Rectal smooth muscle tissue (tissue), 1 donor: Measurements from ENCODE around the gene GPR31.
"Not testable (repeated sequence)": the region's sequence is repeated elsewhere in the genome, so short reads cannot be mapped to it uniquely, and the experiment has no call there.

Experiments used
- H3K27ac ChIP-seq: one replicate; pipeline ENCODE4 v1.7.0; 2013; ENCODE audit warnings: low read depth, low read length, inconsistent platforms
- H3K27me3 ChIP-seq: one replicate; pipeline ENCODE4 v1.7.0; 2013; ENCODE audit warnings: low read length; ENCODE audit not compliant: control insufficient read depth, insufficient read depth
- H3K36me3 ChIP-seq: one replicate; pipeline ENCODE4 v1.7.0; 2013; ENCODE audit warnings: low read length; ENCODE audit not compliant: control insufficient read depth, insufficient read depth
- H3K4me1 ChIP-seq: one replicate; pipeline ENCODE4 v1.7.0; 2013; ENCODE audit warnings: low read length; ENCODE audit not compliant: control insufficient read depth, insufficient read depth
- H3K4me3 ChIP-seq: one replicate; pipeline ENCODE4 v1.7.0; 2013; ENCODE audit warnings: low read length
- H3K9ac ChIP-seq: one replicate; pipeline ENCODE4 v1.7.0; 2013; ENCODE audit warnings: low read length

GPR31 gene

GRCh38 chr6:167182913-167183314 is 25.1 kb upstream of the GPR31 start:
- H3K4me3 ChIP-seq = not testable (repeated sequence)

GRCh38 chr6:167181351-167181750 is 23.6 kb upstream of the GPR31 start:
- H3K27ac ChIP-seq, H3K9ac ChIP-seq, H3K4me1 ChIP-seq, H3K36me3 ChIP-seq, H3K4me3 ChIP-seq, H3K27me3 ChIP-seq: not testable (repeated sequence)

More at GRCh38 chr6:167182913-167183314, 25.1 kb upstream of the GPR31 start:
- H3K36me3 ChIP-seq, H3K27me3 ChIP-seq, H3K27ac ChIP-seq, H3K9ac ChIP-seq, H3K4me1 ChIP-seq: not testable (repeated sequence)

DNA sequence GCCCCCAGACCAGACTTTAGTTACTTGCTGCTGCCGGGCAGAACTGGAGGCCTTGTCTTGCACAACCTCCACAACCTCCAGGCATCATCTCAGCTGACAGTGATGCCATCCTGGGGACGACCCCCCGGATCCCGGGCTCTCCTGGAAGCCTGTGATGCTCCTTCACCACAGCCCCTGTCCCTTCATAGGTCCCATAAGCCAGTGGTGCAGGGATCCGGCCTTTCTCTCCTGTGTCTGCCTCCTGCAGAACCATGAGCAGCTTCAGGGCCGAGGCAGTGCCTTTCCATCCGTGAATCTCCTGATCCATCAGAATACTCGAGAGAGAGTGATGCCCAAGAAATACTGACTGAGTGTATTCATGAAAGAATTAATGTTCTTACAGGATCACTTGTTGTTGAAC is 22.3 kb upstream of the GPR31 start:
- not testable (repeated sequence) for H3K4me3 ChIP-seq, H3K36me3 ChIP-seq, H3K4me1 ChIP-seq, H3K9ac ChIP-seq, H3K27ac ChIP-seq, H3K27me3 ChIP-seq

DNA sequence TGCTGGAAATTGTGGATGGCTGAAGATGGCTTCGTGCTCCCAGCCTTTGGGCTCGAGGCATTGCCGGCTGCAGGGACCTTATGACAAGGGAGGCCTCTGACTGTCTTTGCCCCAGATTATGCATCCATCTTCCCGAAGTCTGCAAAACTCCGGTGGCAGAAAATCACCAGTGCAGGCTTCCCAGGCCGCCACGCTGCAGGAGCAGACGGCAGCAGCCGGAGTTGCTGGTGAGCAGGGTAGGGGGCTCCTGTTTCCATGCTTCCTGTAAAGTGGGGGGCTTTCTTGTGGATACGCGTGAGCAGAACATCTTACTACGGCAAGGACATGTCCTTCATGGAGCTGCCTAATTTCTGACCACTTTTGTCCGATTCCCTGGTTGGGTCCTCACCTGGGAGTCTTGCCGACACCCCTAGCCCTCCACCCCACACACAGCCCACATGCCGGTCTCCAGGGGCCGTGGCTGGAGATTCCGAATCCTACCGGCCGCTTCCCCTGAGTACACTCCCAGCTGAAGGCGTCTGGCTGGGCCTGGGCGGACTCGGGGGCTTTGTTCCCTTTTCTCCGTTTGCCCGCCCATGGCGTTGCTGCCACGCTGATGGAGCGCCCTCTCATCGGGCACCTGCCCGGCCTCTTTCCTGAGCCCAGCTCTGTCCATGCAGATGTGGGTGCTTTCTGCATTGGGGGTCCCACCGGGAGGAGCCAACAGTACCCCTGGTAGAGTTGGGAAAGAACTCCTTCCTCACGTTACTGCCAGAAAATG is 21.3 kb upstream of the GPR31 start:
- not testable (repeated sequence) for H3K27ac ChIP-seq, H3K27me3 ChIP-seq, H3K4me3 ChIP-seq, H3K36me3 ChIP-seq, H3K9ac ChIP-seq, H3K4me1 ChIP-seq

DNA sequence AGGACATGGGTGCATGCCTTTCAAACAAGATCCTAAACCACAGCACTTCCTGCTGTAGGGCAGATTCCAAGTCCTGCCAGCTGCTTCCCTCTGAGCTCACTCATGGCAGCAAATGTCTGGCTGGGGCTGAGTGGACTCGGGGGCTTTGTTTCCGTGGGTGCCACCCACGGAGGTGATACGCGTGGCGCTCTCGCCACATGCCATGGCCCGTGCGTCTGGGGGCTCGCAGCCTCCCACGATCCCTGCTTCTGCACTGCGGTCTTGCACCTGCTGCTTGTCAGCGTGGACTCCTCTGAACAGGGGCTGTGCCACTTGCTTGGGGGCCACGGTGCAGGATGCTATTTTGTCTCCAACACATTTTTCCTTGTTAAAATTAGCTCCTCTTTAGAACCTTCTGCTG is 19.5 kb upstream of the GPR31 start:
- not testable (repeated sequence) for H3K27me3 ChIP-seq, H3K27ac ChIP-seq, H3K4me3 ChIP-seq, H3K4me1 ChIP-seq, H3K36me3 ChIP-seq, H3K9ac ChIP-seq

GRCh38 chr6:167172011-167172410 is 14.2 kb upstream of the GPR31 start:
- H3K27me3 ChIP-seq, H3K36me3 ChIP-seq, H3K9ac ChIP-seq, H3K4me3 ChIP-seq, H3K4me1 ChIP-seq, H3K27ac ChIP-seq: not testable (repeated sequence)

DNA sequence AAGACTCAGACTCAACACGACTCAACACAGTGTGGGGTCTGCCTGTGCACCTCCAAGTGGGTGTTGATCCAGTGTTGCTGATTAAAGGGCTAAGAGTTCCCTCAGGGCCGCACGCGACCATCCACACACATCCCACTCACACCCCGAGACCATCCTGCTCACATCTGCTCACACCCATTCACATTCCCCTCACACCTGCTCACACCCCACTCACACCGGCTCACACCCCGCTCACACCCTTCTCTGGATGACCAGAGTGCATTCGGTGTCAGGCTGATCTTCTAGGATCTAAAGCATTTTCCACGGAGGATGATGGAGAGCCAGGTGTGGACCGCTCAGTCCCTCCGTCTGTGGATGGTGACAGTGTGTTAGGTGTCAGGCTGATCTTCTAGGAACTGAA is 13.5 kb upstream of the GPR31 start:
- not testable (repeated sequence) for H3K27ac ChIP-seq, H3K36me3 ChIP-seq, H3K4me1 ChIP-seq, H3K4me3 ChIP-seq, H3K9ac ChIP-seq, H3K27me3 ChIP-seq

GRCh38 chr6:167169867-167170266 is 12.1 kb upstream of the GPR31 start:
- not testable (repeated sequence) for H3K27ac ChIP-seq, H3K4me1 ChIP-seq, H3K36me3 ChIP-seq, H3K27me3 ChIP-seq, H3K4me3 ChIP-seq, H3K9ac ChIP-seq

- not testable (repeated sequence) for H3K36me3 ChIP-seq
Measured at GRCh38 chr6:167168296-167168695, 10.5 kb upstream of the GPR31 start.

DNA sequence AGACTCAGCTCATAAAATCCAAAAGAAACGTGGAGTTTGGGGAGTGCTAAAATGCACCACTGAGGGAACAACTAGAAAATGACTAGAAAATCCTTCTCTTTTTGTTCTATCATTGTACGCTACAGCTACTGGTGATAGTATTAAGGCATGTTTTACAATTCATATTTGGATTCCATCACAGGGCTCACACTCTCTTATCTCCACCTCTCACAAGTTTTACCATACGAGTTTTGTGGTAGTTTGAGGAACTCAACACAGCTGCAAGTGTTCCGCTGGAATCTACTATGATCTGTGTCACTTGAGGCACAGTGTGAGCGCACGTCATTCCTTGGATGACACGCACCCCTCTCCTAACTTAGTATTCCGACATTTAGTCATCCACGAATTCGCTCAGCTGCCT is 9.9 kb upstream of the GPR31 start:
- not testable (repeated sequence) for H3K27ac ChIP-seq, H3K27me3 ChIP-seq, H3K4me1 ChIP-seq, H3K36me3 ChIP-seq, H3K9ac ChIP-seq, H3K4me3 ChIP-seq

More at GRCh38 chr6:167168296-167168695, 10.5 kb upstream of the GPR31 start:
- H3K4me1 ChIP-seq, H3K27ac ChIP-seq, H3K4me3 ChIP-seq, H3K27me3 ChIP-seq, H3K9ac ChIP-seq: not testable (repeated sequence)

DNA sequence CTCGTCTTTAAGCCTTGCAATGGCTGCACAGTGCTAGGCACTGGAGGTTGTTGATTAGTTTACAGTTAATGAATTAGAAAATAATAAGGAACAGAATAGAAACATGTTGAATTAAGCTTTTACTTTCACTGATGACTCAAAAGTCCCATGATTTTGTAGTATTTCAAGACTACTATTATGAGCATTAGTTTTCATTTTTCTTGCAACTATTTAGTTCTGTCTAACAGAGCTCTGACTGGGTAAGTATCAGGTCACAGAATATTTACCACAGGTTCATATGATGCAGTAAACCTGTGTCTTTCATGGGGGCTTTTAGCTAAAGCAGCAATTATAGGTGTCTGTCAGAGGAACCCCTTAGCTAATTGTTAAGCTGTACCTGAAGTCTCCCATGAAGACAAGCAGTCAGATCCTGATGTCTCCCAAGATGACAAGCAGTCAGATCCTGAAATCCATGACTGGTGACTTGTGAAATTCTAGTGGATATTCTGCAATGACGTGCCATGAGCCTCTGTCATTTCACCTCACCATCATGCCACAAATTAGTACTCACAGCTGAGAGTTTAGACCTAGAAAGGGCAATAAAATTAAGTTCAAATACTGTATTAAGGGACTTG is 8.2 kb upstream of the GPR31 start:
- Histone ChIP-seq H3K4me1 (no peaks in the 10 kb centered on the region), H3K9ac (no peak overlapping the region), H3K36me3 (no peaks in the 10 kb centered on the region), H3K4me3 (no peak overlapping the region), H3K27ac (no peak overlapping the region), H3K27me3 (no peaks in the 10 kb centered on the region)

GRCh38 chr6:167164261-167164660 is 6.5 kb upstream of the GPR31 start:
- Histone ChIP-seq H3K27ac (no peak overlapping the region), H3K27me3 (no peaks in the 10 kb centered on the region), H3K9ac (no peak overlapping the region), H3K36me3 (no peaks in the 10 kb centered on the region), H3K4me3 (no peak overlapping the region), H3K4me1 (no peaks in the 10 kb centered on the region)

DNA sequence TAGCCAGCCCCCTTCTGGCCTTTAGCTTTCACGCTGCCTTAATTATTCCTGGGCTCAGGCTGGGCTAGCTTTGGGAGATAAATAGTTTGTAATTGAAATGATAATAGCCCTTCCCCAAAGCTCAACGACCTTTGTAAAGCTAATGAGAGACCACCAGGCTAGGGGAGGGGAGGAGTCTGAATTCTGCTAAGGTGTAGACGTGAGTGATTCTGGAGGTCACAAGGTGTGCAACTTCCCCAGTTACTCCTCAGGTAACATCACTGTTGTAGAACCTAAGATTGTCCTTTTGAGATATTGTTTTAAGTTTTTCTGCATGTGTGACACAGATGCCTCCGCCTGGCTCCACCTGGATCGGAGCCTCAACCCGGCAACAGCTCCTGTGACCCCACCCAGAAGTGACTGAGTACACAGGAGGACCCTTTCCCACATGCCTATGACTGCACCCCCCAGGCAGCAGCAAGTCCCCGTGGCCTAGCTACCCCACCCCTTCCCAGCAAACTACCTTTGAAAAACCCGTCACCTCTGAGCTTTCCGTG is 5.8 kb upstream of the GPR31 start:
- Histone ChIP-seq H3K4me1 (no peaks in the 10 kb centered on the region), H3K36me3 (no peaks in the 10 kb centered on the region), H3K27me3 (no peaks in the 10 kb centered on the region), H3K27ac (no peak overlapping the region), H3K4me3 (no peak overlapping the region), H3K9ac (no peak overlapping the region)
